ENCODE results near the gene IGSF21.

GRCh38 chr1:18204575-18204974, 97.0 kb downstream of the IGSF21 start:
- TF ChIP-seq POLR2A (IDR thresholded peaks at IDR 0.05) (no peak), CTCF (IDR thresholded peaks at IDR 0.05) (no peak)

Data from vagina (tissue), 2 donors.